HepG2 (cell line): ENCODE measurements around the gene DIABLO. TPM values are rescaled to one million over a fixed set of nuclear protein-coding genes. Genes with fewer than 3 reads are reported as not detected.

Experiments
- HES4 ChIP-seq: sonication (generic); formaldehyde crosslinking; IDR thresholded peaks from 2 replicates; pipeline ENCODE4 v1.9.0; 2021; ENCODE audit warnings: mild to moderate bottlenecking, missing genetic modification reagents, borderline replicate concordance
- HNF4G ChIP-seq, 2 experiments: sonication (generic) in 1 of 2; formaldehyde crosslinking in 1 of 2; IDR thresholded peaks; 2 replicates each; pipeline versions ENCODE4 v1.4.0 to v1.6.1; 2011 to 2020; ENCODE audit warnings: borderline replicate concordance in 2 of 2, low read depth in 2 of 2, mild to moderate bottlenecking in 2 of 2, low read length in 1 of 2, missing genetic modification reagents in 1 of 2, moderate library complexity in 1 of 2
- KLF16 ChIP-seq, 2 experiments: sonication (generic) in 1 of 2; formaldehyde crosslinking in 1 of 2; IDR thresholded peaks; 2 replicates each; pipeline versions ENCODE4 v1.6.1 to v1.8.0; 2016 to 2023; ENCODE audit warnings: missing genetic modification reagents in 2 of 2, missing compliant biosample characterization in 1 of 2
- NCOR1 ChIP-seq: fragments of 200-600 bp; sonication (generic); IDR thresholded peaks from 2 replicates; pipeline ENCODE4 v1.7.0; 2017; ENCODE audit warnings: antibody characterized with exemption, low read length, borderline replicate concordance
- PITX1 ChIP-seq: sonication (generic); formaldehyde crosslinking; IDR thresholded peaks from 2 replicates; pipeline ENCODE4 v1.5.1; 2020; ENCODE audit warnings: mild to moderate bottlenecking, missing genetic modification reagents
- RAD51 ChIP-seq: fragments of 450-650 bp; IDR thresholded peaks from 2 replicates; pipeline ENCODE4 v1.6.1; 2016; ENCODE audit warnings: borderline replicate concordance
- SNRNP70 ChIP-seq: fragments of 200-400 bp; formaldehyde crosslinking; IDR thresholded peaks from 2 replicates; pipeline ENCODE4 v1.6.1; 2017; ENCODE audit warnings: mild to moderate bottlenecking, low read depth, low read length, moderate library complexity
- THAP11 ChIP-seq: IDR thresholded peaks from 2 replicates; pipeline ENCODE4 v1.6.1; 2016; ENCODE audit warnings: missing biosample characterization, missing genetic modification reagents
- ZNF777 ChIP-seq: sonication (generic); formaldehyde crosslinking; IDR thresholded peaks from 2 replicates; pipeline ENCODE4 v1.4.0; 2020; ENCODE audit warnings: missing genetic modification reagents
- ZNF891 ChIP-seq: sonication (generic); formaldehyde crosslinking; IDR thresholded peaks from 2 replicates; pipeline ENCODE4 v1.5.0; 2020; ENCODE audit warnings: mild to moderate bottlenecking, missing genetic modification reagents
- polyA plus RNA-seq, 8 experiments: library from polyadenylated mRNA; depleted of rRNA in 3 of 8; stranded (reverse) in 7 of 8; unstranded in 1 of 8; fragments of >200 nt; fragmentation: Illumina TruSeq in 4 of 8; extraction: Trizol in 4 of 8; gene quantifications; 2 replicates each; pipeline versions ENCODE4 v1.2.1 to v1.2.3, GENCODE V29; 2011 to 2016; ENCODE audit warnings: low read depth in 4 of 8, missing spikeins in 1 of 8, mixed read lengths in 1 of 8; ENCODE audit not compliant: insufficient read depth in 1 of 8
- total RNA-seq, 5 experiments: library from RNA; depleted of rRNA; stranded (reverse); fragments of >200 nt; fragmentation: Illumina TruSeq; extraction: Trizol; gene quantifications; 2 replicates each; pipeline ENCODE4 v1.2.3, GENCODE V29; 2016; ENCODE audit warnings: low read depth in 1 of 5
- TF ChIP-seq, protein P1 (sequence below): sonication (generic); formaldehyde crosslinking; IDR thresholded peaks from 2 replicates; pipeline ENCODE4 v1.8.1; 2023; ENCODE audit warnings: mild to moderate bottlenecking, missing genetic modification reagents
- TF ChIP-seq, protein P2 (sequence below): sonication (generic); formaldehyde crosslinking; IDR thresholded peaks from 2 replicates; pipeline ENCODE4 v1.8.1; 2023; ENCODE audit warnings: missing genetic modification reagents, inconsistent platforms, borderline replicate concordance
- TF ChIP-seq, protein P3 (sequence below): sonication (generic); formaldehyde crosslinking; IDR thresholded peaks from 2 replicates; pipeline ENCODE4 v1.4.0; 2020; ENCODE audit warnings: mild to moderate bottlenecking, missing genetic modification reagents
- TF ChIP-seq, protein P4 (sequence below): sonication (generic); formaldehyde crosslinking; IDR thresholded peaks from 2 replicates; pipeline ENCODE4 v1.4.0; 2020; ENCODE audit warnings: mild to moderate bottlenecking, missing genetic modification reagents

DIABLO gene
- total and polyA plus RNA-seq, 2 of the 13 experiments (the other 11 are each of a cell fraction or from before 2014, with no cell fraction given) = 20.7 to 70.9 TPM

DNA sequence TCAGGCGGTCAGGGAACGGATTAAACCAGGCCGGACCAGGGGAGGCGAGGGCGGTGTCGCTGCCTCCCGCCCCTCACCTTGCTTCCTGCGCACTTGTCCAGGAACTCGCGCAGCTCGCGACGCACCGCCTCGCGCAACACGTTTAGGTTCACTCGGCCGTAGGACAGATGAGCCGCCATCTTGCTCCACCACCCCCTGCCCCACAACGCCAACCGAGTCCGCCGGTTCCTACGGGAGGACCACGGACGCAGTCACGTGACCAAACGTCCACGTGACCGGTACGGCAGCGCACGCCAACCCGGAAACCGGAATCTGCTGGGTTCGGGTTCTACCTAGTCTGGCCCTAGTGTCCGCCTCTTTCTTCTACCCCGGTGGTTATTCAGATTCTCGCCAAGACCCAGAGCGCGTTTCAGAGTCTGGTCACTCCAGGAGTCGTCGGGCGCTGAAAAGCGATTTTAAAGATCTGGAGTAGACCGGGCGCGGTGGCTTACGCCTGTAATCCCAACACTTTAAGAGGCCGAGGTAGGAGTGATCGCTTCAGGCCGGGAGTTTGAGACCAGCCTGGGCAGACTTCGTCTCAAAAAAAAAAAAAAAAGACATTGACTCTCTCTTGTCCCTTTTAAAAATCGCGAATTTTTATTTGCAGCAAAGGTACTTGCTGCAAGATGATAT lies 40.5 kb upstream of the DIABLO start, which contains the start of gene VPS33A (continued):
- TF ChIP-seq, protein P1, sequence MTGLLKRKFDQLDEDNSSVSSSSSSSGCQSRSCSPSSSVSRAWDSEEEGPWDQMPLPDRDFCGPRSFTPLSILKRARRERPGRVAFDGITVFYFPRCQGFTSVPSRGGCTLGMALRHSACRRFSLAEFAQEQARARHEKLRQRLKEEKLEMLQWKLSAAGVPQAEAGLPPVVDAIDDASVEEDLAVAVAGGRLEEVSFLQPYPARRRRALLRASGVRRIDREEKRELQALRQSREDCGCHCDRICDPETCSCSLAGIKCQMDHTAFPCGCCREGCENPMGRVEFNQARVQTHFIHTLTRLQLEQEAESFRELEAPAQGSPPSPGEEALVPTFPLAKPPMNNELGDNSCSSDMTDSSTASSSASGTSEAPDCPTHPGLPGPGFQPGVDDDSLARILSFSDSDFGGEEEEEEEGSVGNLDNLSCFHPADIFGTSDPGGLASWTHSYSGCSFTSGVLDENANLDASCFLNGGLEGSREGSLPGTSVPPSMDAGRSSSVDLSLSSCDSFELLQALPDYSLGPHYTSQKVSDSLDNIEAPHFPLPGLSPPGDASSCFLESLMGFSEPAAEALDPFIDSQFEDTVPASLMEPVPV (CRISPR knock-in tag) = peak; percentile 62; the same call in 1 of the 2 replicates
- TF ChIP-seq THAP11 (CRISPR knock-in tag) (peak; percentile 93), RAD51 (peak; percentile 100), SNRNP70 (no peak), HES4 (CRISPR knock-in tag) (peak; percentile 79; the same call in 1 of the 2 replicates), HNF4G (IDR thresholded peaks at IDR 0.05; ENCODE audit: borderline replicate concordance, low read depth, low read length) (peak; percentile 38; the same call in 1 of the 2 replicates), HNF4G (CRISPR knock-in tag; IDR thresholded peaks at IDR 0.05; ENCODE audit: borderline replicate concordance, low read depth) (peak; percentile 74), KLF16 (CRISPR knock-in tag; IDR thresholded peaks at IDR 0.05) (peak; percentile 85 to 88; a peak in 2 of 4 replicates), ZNF777 (0 out of 2 replicates have a peak, but pooled peaks have one; percentile 59), PITX1 (CRISPR knock-in tag) (peak; percentile 77), ZNF891 (CRISPR knock-in tag) (peak; percentile 48; the same call in 1 of the 2 replicates), NCOR1 (no peak)
- TF ChIP-seq, protein P2, sequence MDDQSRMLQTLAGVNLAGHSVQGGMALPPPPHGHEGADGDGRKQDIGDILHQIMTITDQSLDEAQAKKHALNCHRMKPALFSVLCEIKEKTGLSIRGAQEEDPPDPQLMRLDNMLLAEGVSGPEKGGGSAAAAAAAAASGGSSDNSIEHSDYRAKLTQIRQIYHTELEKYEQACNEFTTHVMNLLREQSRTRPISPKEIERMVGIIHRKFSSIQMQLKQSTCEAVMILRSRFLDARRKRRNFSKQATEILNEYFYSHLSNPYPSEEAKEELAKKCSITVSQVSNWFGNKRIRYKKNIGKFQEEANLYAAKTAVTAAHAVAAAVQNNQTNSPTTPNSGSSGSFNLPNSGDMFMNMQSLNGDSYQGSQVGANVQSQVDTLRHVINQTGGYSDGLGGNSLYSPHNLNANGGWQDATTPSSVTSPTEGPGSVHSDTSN (CRISPR knock-in tag) = no peak
- TF ChIP-seq, protein P3, sequence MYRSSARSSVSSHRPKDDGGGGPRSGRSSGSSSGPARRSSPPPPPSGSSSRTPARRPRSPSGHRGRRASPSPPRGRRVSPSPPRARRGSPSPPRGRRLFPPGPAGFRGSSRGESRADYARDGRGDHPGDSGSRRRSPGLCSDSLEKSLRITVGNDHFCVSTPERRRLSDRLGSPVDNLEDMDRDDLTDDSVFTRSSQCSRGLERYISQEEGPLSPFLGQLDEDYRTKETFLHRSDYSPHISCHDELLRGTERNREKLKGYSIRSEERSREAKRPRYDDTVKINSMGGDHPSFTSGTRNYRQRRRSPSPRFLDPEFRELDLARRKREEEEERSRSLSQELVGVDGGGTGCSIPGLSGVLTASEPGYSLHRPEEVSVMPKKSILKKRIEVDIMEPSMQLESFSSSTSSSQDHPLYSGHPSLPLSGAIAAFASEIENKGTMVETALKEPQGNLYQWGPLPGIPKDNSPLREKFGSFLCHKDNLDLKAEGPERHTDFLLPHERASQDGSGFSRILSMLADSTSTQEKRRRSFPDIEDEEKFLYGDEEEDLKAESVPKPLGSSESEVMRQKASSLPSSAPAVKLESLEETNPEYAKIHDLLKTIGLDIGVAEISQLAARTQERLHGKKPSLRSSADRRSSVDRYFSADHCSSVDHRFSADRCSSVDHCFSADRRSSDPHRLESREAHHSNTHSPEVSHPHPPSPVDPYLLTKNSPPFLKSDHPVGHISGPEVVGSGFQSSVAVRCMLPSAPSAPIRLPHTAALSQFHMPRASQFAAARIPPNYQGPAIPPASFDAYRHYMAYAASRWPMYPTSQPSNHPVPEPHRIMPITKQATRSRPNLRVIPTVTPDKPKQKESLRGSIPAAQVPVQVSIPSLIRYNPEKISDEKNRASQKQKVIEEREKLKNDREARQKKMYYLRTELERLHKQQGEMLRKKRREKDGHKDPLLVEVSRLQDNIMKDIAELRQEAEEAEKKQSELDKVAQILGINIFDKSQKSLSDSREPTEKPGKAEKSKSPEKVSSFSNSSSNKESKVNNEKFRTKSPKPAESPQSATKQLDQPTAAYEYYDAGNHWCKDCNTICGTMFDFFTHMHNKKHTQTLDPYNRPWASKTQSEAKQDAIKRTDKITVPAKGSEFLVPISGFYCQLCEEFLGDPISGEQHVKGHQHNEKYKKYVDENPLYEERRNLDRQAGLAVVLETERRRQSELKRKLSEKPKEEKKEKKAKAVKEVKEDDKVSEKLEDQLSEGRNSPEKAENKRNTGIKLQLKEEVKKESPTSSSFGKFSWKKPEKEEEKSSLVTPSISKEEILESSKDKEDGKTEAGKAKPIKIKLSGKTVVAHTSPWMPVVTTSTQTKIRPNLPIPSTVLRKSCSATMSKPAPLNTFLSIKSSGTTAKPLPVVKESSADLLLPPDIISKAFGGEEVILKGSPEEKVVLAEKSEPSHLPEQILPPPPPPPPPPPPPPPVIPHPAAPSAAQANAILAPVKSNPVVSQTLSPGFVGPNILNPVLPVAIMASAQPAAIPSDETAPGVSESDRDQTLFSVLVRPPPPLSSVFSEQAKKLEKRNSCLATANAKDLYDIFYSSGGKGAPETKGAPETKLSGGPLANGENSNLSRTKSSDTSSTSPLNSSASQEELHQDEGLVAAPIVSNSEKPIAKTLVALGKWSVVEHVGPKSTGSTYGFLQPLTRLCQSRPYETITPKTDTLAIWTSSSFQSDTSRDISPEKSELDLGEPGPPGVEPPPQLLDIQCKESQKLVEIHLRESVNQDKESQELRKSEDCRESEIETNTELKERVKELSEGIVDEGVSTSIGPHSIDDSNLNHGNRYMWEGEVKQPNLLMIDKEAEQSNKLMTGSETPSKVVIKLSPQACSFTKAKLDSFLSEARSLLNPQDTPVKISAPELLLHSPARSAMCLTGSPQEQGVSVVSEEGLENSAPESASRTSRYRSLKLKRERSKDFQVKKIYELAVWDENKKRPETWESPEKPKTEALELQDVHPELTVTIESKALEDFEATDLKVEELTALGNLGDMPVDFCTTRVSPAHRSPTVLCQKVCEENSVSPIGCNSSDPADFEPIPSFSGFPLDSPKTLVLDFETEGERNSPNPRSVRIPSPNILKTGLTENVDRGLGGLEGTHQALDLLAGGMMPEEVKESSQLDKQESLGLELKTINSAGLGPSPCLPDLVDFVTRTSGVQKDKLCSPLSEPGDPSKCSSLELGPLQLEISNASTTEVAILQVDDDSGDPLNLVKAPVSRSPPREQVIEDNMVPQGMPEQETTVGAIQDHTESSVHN (CRISPR knock-in tag) = 0 out of 2 replicates have a peak, but pooled peaks have one; percentile 40
- TF ChIP-seq, protein P4, sequence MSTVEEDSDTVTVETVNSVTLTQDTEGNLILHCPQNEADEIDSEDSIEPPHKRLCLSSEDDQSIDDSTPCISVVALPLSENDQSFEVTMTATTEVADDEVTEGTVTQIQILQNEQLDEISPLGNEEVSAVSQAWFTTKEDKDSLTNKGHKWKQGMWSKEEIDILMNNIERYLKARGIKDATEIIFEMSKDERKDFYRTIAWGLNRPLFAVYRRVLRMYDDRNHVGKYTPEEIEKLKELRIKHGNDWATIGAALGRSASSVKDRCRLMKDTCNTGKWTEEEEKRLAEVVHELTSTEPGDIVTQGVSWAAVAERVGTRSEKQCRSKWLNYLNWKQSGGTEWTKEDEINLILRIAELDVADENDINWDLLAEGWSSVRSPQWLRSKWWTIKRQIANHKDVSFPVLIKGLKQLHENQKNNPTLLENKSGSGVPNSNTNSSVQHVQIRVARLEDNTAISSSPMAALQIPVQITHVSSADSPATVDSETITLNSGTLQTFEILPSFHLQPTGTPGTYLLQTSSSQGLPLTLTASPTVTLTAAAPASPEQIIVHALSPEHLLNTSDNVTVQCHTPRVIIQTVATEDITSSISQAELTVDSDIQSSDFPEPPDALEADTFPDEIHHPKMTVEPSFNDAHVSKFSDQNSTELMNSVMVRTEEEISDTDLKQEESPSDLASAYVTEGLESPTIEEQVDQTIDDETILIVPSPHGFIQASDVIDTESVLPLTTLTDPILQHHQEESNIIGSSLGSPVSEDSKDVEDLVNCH (CRISPR knock-in tag) = 0 out of 2 replicates have a peak, but pooled peaks have one; percentile 42
